HK-2 (cell line): ENCODE results near the gene ZNF562.
"Not testable (repeated sequence)": the region's sequence is repeated elsewhere in the genome, so short reads cannot be mapped to it uniquely, and the experiment has no call there.

ENCODE experiments used
- DNase-seq: peaks from one replicate; pipeline ENCODE4 v3.0.0-alpha.2; 2018; ENCODE audit not compliant: unreplicated experiment

The ZNF562 gene

DNA sequence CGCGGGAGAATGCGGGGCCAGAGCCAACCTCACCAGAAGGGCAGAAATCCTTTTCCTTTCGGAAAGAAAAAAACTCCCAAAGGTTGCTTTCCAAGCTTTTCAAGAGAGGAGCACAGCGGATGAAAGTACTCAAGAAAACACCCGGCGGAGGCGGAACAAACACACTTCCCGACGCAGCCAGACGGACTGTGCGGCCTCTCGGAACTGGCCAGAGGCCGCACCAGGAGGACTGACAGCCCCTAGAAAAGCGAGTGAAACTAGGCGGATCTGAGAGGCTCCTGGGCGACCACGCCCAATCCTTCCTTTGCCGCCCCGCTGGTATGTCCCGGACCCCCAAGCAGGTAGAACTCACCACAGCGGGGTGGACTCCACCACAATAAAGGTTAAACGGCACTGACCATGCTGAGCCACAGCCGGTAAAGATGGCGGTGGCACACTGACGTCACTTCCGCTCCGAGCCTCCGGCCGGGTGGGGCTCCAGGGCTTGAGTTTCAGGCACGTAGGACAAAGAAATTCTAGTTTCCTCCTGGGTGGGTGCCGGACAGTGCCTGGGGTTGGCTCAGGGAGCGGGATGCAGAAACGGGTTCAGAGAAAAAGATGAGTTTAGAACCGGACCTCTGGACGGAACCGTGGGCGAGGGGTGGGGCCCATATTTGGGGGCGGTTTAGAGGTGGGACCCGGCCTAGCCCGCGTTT is at the start of gene ZNF562:
Gene ZNF562, minus strand, starts transcription at position 438 of the 695 bp plus-strand sequence. CDS start 14,356 bp downstream, outside the sequence.
- DNase-seq: peak; percentile 92

- DNase-seq: no peak
Measured at GRCh38 chr19:9724157-9724556, 49.3 kb upstream of the ZNF562 start.

DNA sequence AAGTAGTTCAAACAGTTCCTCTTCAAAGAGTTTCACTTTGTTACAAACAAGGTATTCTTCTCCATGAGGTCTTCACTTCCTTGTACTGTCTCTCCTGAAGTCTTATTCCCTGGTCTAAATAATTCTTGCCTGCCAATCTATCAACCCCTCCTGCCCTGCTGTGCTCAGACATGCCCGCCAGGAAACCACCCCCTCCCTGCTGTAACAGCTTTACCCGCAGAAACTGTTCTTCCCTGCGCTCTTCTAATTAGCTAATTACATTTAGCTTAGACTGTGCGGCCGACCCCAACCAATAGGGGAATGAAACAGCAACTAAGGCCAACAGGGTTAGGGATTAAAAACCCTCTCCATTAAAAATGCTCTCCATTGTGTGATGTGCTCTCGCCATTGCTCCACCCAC is 47.0 kb upstream of the ZNF562 start:
- DNase-seq: no peak

- no peak for DNase-seq
Measured at GRCh38 chr19:9720541-9720940, 45.6 kb upstream of the ZNF562 start.

DNA sequence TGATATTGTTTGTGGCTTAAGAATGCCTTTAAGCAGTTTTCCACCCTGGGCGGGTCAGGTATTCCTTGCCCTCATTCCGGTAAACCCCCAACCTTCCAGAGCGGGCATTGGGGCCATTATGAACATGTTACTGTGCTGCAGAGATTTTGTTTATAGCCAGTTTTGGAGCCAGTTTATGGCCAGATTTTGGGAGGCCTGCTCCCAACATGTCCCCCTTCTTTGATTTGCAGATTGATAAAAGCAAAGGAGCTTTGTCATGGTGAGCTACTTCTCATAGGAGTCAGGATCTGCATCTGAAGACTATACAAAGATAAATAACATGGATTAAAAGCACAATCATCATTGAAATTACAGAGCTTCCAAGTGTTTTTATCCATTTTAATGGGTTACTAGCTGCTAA is 36.9 kb upstream of the ZNF562 start:
- no peak for DNase-seq

GRCh38 chr19:9709305-9709704 is 34.4 kb upstream of the ZNF562 start:
- DNase-seq: no peak

GRCh38 chr19:9705836-9706235 is 30.9 kb upstream of the ZNF562 start:
- DNase-seq: no peak

- no peak for DNase-seq
Measured at GRCh38 chr19:9702186-9702585, 27.3 kb upstream of the ZNF562 start.

GRCh38 chr19:9700229-9700981 is 25.5 kb upstream of the ZNF562 start:
- DNase-seq: no peak

- not testable (repeated sequence) for DNase-seq
Measured at GRCh38 chr19:9690301-9690700, 15.4 kb upstream of the ZNF562 start.

DNA sequence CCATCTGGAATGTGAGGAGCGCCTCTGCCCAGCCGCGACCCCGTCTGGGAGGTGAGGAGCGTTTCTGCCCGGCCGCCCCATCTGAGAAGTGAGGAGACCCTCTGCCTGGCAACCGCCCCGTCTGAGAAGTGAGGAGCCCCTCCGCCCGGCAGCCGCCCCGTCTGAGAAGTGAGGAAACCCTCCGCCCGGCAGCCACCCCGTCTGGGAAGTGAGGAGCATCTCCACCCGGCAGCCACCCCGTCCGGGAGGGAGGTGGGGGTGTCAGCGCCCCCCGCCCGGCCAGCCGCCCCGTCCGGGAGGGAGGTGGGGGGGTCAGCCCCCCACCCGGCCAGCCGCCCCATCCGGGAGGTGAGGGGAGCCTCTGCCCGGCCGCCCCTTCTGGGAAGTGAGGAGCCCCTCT is 5.1 kb upstream of the ZNF562 start:
- not testable (repeated sequence) for DNase-seq

DNA sequence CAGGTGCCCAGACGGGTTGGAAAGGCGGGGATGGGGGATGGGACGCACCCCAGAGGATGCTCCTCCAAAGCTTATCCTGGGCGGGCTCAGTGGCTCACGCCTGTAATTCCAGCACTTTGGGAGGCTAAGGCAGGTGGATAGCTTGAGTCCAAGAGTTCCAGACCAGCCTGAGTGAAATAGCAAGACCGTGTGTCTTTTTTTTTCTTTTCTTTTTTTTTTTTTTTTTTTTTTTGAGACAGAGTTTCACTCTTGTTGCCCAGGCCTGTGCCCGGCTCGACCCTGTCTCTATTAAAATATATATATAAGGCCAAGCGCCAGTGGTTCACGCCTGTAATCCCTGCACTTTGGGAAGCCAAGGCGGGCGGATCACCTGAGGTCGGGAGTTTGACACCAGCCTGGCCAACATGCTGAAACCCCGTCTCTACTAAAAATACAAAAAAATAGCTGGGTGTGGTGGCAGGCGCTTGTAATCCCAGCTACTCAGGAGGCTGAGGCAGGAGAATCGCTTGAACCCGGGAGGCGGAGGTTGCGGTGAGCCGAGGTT is 530 bp upstream of the ZNF562 start:
- not testable (repeated sequence) for DNase-seq

DNA sequence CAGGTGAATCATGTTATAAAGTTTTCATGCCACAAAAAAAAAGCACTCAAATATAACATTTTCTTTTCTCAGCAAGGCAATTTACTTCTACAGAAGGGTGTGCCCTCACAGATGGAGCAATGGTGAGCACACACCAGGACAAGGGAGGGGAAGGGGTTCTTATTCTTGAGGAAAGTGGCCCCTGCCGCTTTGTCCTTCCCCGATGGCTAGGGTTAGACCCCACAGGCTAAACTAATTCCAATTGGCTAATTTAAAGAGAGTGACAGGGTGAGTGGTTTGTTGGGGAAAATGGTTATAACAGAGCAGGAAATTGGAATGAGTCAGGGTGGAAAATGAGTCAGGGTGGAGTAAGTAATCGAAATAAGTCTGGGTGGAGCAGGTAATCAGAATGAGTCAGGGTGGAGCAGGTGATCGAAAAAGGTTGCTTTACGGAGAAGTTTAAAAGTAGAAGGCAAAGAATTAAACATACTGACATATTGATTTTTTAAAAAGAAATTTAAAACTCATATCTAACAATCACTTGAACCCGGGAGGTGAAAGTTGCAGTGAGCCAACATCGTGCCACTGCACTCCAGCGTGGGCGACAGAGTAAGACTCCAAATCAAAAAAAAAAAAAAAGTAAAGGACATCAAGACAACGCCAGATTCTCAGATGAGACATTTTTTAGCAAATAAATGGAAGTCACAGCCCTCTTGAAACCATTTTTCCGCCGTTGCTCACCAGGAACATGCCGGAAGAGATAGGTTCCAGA is 813 bp downstream of the ZNF562 start:
- DNase-seq: peak; percentile 12

DNA sequence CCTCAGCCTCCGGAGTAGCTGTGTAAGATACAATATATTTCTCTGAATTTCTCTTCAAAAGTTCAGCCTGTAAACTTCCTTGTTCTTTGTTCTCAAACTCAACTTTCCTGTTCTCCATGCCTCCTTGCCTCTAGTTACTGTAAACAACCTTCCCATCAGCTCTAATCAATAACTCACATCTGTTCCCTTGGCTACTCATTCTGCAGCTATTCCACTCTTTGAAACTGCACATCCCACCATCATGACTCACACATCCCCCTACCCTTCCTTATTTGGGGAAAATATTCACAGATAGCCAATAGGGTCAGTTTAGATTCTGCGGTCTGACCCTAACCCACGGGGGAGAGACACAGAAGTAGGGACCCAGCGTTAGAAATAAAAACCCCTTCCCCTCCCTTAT is 2.0 kb downstream of the ZNF562 start:
- no peak for DNase-seq

GRCh38 chr19:9671655-9672054 is 3.2 kb downstream of the ZNF562 start:
- no peak for DNase-seq

DNA sequence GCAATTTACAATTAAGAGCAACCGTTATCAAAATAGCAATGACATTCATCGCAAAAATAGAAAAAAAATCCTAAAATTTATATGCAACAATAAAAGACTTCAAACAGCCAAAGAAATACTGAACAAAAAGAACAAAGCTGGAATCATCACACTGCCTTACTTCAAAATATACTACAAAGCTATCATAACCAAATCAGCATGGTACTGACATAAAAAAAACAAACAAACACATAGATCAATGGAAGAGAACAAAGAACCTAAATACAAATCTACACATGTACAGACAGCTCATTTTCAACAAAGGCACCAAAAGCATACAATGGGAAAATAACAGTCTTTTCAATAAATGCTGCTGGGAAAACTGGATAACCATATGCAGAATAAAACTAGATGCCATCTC is 6.4 kb downstream of the ZNF562 start:
- DNase-seq: no peak

DNA sequence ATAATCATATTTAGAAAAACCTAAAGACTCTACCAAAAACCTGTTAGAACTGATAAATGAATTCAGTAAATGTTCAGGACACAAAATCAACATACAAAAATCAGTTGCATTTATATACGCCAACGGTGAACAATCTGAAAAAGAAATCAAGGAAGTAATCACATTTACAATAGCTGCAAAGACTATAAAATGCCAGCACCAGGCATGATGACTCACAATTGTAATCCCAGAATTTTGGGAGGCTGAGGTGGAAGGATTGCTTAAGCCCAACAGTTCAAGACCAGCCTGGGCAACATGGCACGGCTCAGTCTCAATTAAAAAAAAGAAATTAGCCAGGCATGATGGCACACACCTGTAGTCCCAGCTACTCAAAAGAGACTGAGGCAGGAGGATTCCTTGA is 7.0 kb downstream of the ZNF562 start:
- no peak for DNase-seq

GRCh38 chr19:9658769-9659168 is 16.1 kb downstream of the ZNF562 start:
- DNase-seq: no peak

- not testable (repeated sequence) for DNase-seq
Measured at GRCh38 chr19:9653066-9653555, 21.8 kb downstream of the ZNF562 start.

GRCh38 chr19:9651464-9651863 is 23.4 kb downstream of the ZNF562 start:
- DNase-seq: not testable (repeated sequence)

GRCh38 chr19:9650345-9650744 is 24.6 kb downstream of the ZNF562 start:
- no peak for DNase-seq

DNA sequence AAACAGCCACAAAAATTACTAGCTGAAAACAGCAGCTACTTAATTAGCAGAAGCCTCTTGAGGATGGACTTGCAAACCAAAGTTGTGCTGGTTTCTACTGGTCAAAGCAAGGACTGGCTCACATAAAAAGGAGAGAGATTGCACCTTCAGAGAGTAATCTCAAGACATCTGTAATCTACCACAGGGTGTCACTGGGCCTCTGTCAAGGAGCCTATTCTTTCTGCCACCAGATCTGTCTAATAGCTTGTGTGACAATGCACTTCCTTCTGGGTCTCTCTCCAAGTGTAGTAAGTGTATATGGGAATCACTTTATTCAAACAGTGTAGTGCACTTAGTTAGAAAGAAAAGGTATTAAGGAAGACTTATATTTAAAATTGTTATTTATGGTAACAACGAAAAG is 29.4 kb downstream of the ZNF562 start:
- no peak for DNase-seq
